Glutamatergic neuron (in vitro differentiated cells): ENCODE results near the gene MB. TPM values are rescaled to one million over a fixed set of nuclear protein-coding genes. Genes with fewer than 3 reads are reported as not detected.
"Not testable (repeated sequence)": the region's sequence is repeated elsewhere in the genome, so short reads cannot be mapped to it uniquely, and the experiment has no call there.

ENCODE experiments used
- DNase-seq: peaks from one replicate; pipeline ENCODE4 v3.0.0; 2022
- H3K27ac Mint-ChIP-seq: one replicate; pipeline ENCODE4 v1.8.0; 2020; ENCODE audit warnings: mild to moderate bottlenecking, mixed read lengths, inconsistent platforms; ENCODE audit not compliant: unreplicated experiment
- H3K27me3 Mint-ChIP-seq: one replicate; pipeline ENCODE4 v1.8.0; 2020; ENCODE audit warnings: mild to moderate bottlenecking, moderate library complexity, mixed read lengths, inconsistent platforms; ENCODE audit not compliant: unreplicated experiment
- H3K36me3 Mint-ChIP-seq: one replicate; pipeline ENCODE4 v1.8.0; 2020; ENCODE audit warnings: mild to moderate bottlenecking, mixed read lengths, inconsistent platforms; ENCODE audit not compliant: unreplicated experiment
- H3K4me1 Mint-ChIP-seq: one replicate; pipeline ENCODE4 v1.8.0; 2020; ENCODE audit warnings: mild to moderate bottlenecking, low read depth, mixed read lengths, inconsistent platforms; ENCODE audit not compliant: unreplicated experiment
- H3K4me3 Mint-ChIP-seq: one replicate; pipeline ENCODE4 v1.8.0; 2020; ENCODE audit warnings: mild to moderate bottlenecking, mixed read lengths, inconsistent platforms; ENCODE audit not compliant: unreplicated experiment
- H3K9me3 Mint-ChIP-seq: one replicate; pipeline ENCODE4 v1.8.0; 2020; ENCODE audit warnings: mild to moderate bottlenecking, moderate library complexity, mixed read lengths, inconsistent platforms; ENCODE audit not compliant: unreplicated experiment
- long read RNA-seq: library from polyadenylated mRNA; unstranded; transcript quantifications from one replicate; pipeline ENCODE4 v2.0.0, GENCODE V29; 2020; ENCODE audit not compliant: unreplicated experiment
- total RNA-seq: library from RNA; stranded (reverse); fragmentation: NEBNext Ultra II Directional; extraction: Animal tissue kit (Norgen Biotek cat#: 25700); gene quantifications from one replicate; pipeline ENCODE4 v1.2.1, GENCODE V29; 2021; ENCODE audit not compliant: unreplicated experiment
- TF ChIP-seq, protein P1 (sequence below): fragments of 200-600 bp; sonication (generic); IDR thresholded peaks from one replicate; pipeline ENCODE4 v1.5.0; 2021; ENCODE audit not compliant: partially characterized antibody, unreplicated experiment

MB gene
- not detected for total RNA-seq
- long read RNA-seq: 0 reads

GRCh38 chr22:35617137-35617755 is at the start of gene MB:
MB (minus strand) TSS chr22:35617329; CDS start chr22:35617257, 72 bp downstream.
- no peak within 1 kb of the TSS for H3K27ac Mint-ChIP-seq
- H3K4me3 Mint-ChIP-seq: no peak within 1 kb of the TSS

GRCh38 chr22:35666699-35667098 is 49.6 kb upstream of the MB start:
- peaks cover 21% of the 10 kb centered on the region for H3K36me3 Mint-ChIP-seq
- H3K9me3 Mint-ChIP-seq, H3K4me3 Mint-ChIP-seq, H3K27ac Mint-ChIP-seq, H3K4me1 Mint-ChIP-seq, DNase-seq, H3K27me3 Mint-ChIP-seq: not testable (repeated sequence)

More at GRCh38 chr22:35617137-35617755, at the start of gene MB:
- no peaks in the 10 kb centered on the region for H3K36me3 Mint-ChIP-seq
- TF ChIP-seq, protein P1, sequence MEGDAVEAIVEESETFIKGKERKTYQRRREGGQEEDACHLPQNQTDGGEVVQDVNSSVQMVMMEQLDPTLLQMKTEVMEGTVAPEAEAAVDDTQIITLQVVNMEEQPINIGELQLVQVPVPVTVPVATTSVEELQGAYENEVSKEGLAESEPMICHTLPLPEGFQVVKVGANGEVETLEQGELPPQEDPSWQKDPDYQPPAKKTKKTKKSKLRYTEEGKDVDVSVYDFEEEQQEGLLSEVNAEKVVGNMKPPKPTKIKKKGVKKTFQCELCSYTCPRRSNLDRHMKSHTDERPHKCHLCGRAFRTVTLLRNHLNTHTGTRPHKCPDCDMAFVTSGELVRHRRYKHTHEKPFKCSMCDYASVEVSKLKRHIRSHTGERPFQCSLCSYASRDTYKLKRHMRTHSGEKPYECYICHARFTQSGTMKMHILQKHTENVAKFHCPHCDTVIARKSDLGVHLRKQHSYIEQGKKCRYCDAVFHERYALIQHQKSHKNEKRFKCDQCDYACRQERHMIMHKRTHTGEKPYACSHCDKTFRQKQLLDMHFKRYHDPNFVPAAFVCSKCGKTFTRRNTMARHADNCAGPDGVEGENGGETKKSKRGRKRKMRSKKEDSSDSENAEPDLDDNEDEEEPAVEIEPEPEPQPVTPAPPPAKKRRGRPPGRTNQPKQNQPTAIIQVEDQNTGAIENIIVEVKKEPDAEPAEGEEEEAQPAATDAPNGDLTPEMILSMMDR: no peak
- H3K27me3 Mint-ChIP-seq: peaks cover 2% of the 10 kb centered on the region
- H3K9me3 Mint-ChIP-seq: peaks cover 3% of the 10 kb centered on the region
- H3K4me1 Mint-ChIP-seq: peaks cover 4% of the 10 kb centered on the region
- no peak for DNase-seq

GRCh38 chr22:35664955-35665587 is 47.9 kb upstream of the MB start:
- H3K9me3 Mint-ChIP-seq: peaks cover 7% of the 10 kb centered on the region
- no peaks in the 10 kb centered on the region for H3K4me1 Mint-ChIP-seq
- no peak overlapping the region for H3K27ac Mint-ChIP-seq
- peaks cover 3% of the 10 kb centered on the region for H3K27me3 Mint-ChIP-seq
- H3K36me3 Mint-ChIP-seq: peaks cover 19% of the 10 kb centered on the region
- H3K4me3 Mint-ChIP-seq: no peak overlapping the region
- no peak for DNase-seq
- TF ChIP-seq, protein P1: no peak

DNA sequence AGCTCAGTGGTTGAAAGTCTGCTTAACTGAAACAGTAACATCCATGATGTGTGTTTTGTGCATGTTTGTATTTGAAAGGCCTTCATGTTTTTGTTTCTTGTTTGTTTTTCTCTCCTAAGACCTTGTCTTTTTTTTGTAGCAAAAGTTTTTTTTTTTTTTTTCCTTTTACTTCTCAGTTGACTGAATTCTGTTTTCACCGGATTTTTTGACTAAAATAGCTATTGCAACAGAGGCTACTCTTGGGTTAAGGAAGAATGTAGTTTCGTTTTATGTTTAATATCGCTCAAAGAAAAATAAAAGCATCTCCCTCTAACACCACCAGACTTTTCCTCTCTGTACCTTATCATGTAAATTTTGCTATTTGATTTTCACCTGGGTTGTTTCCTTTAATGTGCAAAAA is 46.2 kb upstream of the MB start:
- TF ChIP-seq, protein P1: no peak
- Mint-ChIP-seq H3K4me3 (no peak overlapping the region), H3K9me3 (peaks cover 7% of the 10 kb centered on the region), H3K4me1 (no peaks in the 10 kb centered on the region), H3K27ac (no peak overlapping the region), H3K36me3 (peaks cover 20% of the 10 kb centered on the region), H3K27me3 (peaks cover 7% of the 10 kb centered on the region)
- DNase-seq: no peak

GRCh38 chr22:35662914-35663313 is 45.8 kb upstream of the MB start:
- Mint-ChIP-seq H3K27ac (no peak overlapping the region), H3K9me3 (peaks cover 7% of the 10 kb centered on the region), H3K36me3 (peaks cover 19% of the 10 kb centered on the region), H3K27me3 (peaks cover 7% of the 10 kb centered on the region), H3K4me1 (no peaks in the 10 kb centered on the region), H3K4me3 (no peak overlapping the region)
- TF ChIP-seq, protein P1: no peak
- no peak for DNase-seq
